ENCODE measurements around the gene GRIN2A.

DNA sequence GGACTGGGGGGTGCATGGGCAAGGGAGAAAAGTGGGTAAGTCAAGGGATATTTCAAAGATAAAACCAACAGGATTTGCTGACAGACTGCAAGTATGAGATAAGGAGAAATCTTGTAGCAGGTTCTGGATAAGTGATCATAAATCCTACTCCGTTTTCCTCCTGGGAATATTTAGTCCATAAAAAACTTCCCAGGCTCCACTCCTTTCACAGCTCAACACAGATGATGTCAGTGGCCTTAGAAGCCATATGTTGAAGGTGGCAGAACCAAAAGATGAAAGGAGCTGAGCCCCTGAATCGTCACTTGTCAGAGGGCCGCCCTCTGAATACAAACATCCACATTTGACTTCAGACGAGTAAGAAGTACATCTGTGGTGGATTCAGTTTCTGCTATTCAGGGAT is 71.7 kb downstream of the GRIN2A start:
- no peak for TF ChIP-seq YY1 (IDR thresholded peaks at IDR 0.05; ENCODE audit: insufficient read depth, insufficient read length)
- TF ChIP-seq ZNF274 (IDR thresholded peaks at IDR 0.05; ENCODE audit: low read depth, low read length) = no peak
- no peak for TF ChIP-seq SUZ12 (IDR thresholded peaks at IDR 0.05; ENCODE audit: extremely low read depth, insufficient read depth, insufficient read length)

All from NT2/D1 (cell line).